OCI-M1 (cell line): ENCODE data around the gene ACTR3.
A peak's percentile ranks its signal among the peaks of the same experiment; 100 is the strongest.

Source experiments
- DNase-seq: peaks from one replicate; lab custom pipeline; 2025; lab: John Stamatoyannopoulos, UW

Gene ACTR3

DNA sequence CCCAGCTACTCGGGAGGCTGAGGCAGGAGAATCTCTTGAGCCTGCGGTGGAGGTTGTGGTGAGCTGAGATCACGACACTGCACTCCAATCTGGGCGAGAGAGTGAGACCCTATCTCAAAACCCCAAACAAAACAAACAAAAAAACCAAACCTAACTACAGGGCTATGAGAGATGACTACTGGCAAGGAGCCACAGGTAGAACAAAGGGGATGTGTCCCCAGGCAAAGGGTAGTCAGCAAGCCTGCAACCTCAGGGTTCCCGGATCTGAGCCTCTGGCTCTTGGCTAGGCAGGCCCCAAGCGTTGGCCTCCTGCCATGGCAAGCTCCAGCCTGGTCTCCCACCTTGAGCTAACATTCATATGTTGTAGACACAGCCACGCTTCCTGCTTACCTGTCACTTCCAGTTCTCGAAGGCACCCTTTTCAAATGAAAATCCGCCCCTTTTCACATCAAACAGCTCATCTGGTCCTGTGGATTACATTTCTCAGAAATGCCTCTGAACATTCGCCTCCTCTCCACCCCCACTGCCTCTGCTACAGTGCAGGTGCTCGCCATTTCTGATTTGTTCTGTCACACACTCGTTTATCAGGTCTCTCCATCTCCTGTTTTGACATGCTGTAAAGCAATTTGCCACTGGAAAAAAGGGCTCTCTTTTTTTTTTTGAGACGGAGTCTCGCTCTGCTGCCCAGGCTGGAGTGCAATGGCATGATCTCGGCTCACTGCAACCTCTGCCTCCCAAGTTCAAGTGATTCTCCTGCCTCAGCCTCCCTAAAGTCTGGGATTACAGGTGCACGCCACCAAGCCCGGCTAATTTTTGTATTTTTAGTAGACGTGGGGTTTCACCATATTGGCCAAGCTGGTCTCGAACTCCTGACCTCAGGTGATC lies 13.1 kb upstream of the ACTR3 start:
- no peak for DNase-seq

DNA sequence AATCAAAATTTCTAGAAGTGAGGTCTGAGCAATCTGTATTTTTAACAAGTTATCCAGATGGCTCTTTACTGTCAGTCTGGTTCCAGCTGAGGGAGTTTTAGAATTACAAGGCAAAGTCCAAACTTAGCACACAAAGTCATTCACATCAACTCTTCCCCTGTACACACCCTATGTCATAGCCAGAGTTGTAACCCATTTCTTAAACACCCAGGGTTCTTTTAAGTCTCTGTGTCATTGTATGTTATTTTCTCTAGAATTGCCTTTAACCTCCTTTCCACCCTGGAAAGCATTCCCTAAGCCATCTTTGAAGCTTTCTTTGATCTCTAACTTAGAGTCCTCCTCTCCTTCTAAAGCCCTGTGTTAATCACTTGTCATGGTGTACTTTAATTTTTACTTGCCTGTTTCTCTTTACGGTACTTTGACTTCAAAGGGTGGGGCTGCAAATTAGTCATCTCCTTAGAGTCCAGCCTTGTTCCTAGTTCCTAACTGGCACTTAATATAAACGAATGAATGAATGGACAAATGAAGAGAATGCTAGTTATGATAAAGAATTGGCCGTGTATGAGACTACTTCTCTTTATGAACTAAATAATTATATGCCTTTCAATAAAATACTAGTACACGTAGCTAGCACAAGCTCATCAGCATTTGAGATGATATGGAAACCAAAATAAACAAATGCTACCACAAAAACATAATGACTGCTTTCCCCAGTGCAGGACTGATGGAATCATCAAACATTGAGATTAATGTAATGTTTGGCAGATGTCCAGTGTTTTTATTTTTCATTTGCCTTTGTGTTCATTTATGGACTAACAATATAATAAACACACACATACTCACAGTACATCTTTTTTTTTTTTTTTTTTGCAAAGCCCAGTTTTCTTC lies 11.9 kb upstream of the ACTR3 start:
- peak; percentile 29 for DNase-seq

DNA sequence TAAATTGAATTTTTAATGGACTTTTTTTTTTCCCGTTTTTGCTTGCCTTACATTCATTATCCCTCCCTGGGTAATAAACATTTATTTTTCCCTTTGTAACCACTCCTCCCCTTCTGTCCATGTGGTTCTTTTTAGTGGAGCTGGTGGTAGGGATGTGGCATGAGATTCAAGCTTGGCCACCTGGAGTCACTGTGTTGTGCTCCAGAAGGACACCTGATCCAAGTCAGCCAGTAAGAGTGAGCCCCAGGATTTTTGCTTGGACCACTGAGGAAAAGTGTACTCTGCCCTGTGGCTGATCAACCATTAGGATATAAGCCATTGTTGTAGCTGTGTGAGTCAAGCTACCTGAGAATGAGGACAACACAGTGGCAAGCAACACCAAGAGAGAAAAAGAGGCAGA lies 11.1 kb upstream of the ACTR3 start:
- no peak for DNase-seq

DNA sequence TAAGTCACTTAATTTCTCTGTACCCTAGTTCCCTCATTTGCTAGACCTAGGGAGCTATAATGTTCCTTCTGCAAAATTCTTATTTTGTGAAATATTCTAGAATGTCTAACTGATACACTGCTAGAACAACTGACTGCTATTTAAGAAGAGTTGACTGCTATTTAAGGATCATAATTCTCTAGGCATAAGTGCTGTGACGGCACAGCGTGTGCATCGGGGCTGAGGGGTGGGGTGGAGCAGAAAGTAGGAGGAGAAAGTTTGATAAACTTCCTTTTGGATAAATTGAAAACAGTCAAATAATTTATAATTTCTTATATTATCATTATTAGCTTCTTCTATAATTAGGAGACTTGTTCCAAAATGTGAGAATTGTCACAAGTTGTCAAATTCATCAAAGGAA lies 10.4 kb upstream of the ACTR3 start:
- no peak for DNase-seq

DNA sequence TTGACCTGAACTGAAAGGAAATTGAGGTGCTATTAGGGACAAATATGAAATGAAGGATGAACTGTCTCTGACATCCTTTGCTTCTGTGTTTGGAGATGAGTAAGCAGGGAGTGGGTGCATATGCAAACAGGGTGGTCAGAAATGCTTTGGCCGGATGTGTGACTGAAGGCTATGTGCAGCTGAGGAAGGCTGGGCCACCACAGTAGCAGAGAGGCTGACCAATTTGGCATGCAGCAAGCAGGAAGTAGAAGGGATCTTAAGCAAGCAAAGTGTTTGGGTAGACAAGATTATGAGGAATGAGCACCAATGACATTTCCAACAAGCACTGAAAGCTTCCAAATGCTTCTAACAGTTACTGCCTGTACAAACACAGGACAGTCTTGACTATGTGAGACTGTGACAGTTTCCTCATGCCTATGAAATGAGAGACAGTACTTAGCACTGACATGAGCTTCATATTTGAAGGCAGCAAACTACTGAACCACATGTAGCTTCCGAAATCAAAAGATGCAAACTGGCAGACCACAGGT lies 3.3 kb upstream of the ACTR3 start:
- peak; percentile 49 for DNase-seq

DNA sequence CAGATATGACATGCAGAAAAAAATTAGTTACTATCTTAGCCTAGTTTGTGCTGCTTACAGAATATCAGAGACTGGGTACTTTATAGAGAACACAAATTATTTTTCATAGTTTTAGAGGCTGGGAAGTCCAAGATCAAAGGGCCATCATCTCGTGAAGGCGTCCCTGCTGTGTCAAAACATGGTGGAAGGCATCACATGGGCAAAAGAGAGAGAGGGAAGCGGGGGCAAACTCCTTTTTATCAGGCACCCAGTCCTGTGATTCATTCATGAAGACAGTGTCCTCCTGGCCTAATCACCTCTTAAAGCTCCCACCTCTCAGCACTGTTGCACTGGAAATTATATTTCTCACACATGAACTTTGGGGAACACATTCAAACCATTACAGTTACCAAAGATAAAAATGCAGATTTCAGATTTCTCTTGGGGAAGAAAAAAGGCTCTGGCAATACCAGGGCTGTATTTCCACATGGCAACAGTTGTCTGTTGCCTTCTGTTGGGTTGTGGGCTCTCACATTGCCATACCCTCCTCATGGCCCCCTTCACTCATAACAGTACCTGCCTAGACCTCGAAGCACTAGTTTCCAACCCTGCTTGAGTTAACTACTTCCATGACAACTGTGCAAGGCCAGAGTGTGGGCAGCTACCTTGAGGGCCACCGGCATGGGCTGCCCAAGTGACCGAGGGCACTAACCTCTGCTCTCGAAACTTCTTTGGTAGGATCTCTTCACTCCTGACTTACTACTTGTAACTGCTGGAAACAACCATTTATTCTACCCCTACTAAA lies 2.7 kb upstream of the ACTR3 start:
- no peak for DNase-seq

DNA sequence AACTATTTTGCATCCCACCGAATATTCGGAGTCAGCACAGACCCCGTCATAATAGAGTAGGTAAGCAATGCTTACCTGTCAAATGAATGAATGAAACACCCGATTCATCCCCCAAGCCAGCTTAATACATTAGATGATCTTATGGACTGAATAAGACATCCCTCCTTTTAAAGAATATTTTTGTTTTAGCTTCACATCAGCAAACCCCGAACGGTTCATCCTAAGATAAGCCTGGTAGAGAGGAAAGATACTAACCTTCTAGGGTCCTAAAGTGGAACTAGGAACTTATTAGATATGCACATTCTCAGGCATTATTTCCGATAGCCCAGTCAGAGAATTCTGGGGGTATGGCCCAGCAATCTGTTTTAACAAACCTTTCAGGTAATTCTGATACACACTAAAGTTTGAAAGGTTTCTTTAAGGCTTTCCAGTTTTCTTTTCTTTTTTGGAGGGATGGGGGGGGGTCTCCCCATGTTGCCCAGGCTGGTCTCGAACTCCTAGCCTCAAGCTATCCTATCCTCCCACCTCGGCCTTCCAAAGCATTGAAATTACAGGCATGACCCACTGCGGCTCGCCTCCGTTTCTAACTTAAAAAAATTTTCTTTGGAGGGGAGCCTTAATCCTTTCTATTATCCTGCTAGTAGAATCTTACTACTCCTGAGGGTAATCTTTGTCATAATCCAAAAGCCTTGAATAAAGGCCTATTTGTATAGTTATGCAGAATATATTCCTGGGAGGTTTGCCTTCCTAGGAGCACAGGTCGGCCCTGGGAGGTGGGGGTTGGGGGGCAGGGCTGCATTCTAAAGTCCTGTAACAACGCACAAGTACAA lies 1.0 kb upstream of the ACTR3 start:
- peak; percentile 35 for DNase-seq

DNA sequence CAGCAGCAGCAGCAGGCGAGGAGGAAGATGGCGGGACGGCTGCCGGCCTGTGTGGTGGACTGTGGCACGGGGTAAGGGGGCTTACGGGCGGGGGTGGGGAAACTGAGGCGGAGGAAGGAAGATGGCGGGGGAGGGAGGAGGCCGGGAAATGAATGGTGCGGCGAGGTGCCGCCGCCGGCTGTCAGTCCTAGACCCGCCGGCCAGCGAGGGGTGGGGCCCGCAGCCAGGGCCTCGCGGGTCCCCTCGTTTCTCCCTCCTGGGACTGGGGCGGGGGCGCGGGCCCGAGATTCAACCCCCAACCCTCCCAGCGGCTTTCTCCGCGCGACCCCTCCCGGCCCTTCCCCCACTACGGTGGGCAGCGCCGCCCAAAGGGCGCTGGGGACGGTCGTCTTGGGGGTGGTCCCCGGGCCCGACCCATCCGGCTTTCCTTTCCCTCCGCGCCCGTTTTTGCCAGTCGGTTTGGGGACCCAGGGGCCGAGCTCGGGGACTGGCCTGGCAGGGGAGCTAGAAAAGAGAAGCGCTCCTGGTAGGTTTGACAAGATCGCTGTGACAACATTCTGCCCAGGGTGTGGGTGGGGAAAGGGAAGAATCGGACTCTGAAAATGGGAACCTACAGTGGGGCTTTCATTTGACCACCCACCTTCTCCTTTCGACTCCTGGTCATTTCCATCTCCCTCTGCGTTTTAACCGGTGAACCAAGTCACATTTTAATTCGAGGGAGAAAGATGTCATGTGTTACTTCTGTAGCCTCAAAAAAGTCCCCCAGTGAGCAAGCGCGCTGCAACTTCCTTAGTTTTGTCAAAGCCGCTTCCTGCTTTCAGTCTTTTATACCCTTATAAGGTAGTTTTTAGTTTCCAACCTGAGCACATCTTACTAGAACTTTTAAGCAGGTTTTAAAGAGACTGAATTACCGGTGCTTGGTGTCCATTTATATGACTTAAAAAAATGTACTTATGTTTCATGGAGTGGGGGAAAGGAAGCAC lies 655 bp downstream of the ACTR3 start:
- peak; percentile 88 for DNase-seq

DNA sequence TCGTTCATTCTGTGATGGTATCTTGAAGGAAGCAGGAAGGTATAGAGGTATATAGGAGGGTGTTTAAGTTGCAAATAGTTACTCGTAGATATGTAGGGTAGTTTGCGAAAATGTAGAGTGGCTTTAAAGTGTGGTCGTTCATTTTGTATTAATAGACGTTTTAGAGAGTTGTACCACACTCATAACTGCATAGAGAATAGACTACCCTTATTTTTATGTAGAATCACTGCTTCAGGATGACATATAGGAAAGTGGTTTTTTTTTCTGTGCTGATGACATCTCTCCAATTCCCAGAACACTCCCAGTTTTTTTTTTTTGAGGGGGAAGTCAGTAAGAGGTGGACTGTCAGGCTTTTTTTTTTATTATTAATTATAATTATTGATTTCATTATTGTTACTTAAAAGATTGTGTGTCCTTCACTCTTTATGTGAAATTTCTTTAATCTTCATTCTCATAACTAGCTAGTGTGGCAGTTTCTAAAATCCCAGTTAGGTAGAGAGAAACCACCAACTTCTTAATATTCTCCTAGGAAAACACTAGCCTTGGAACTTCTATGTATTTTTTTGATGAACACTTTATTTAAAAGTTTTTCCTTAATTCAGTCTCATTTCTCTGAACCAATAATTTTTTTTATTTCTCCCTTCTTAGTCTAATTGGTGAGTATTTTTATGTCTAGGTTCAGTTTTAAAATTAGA lies 1.5 kb downstream of the ACTR3 start:
- peak; percentile 61 for DNase-seq

DNA sequence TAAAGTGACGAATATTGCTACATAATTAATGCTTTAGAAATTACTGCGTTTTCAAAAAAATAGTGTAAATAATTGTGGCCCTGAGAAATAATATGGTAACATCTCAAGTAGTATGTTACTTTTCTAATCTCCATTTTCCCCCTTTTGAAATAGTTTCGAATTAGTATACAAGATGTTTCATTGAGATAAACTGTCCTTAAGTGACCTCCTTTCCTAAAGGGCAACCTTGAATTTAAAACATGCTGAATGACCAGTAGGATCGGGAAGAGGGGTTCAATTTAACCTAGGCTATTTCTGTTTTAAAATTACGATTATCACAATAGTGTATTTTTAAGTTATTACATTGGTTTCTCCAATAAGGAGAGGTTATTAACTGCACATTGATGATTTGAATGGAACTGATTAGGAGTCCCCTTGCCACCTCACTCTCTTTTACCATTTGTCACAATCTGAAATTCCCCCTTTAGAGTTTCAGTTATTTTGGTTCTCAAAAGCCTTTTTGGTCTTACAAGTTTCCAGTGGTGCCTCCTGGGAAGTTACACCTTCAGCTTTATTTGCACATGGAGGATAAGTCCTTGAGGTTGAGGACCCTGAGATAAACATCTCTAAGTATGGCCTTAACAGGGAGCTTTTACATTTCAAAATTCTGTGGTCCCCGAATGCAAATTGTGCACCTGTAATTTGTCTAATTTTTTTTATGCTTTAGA lies 2.3 kb downstream of the ACTR3 start:
- DNase-seq = peak; percentile 56

DNA sequence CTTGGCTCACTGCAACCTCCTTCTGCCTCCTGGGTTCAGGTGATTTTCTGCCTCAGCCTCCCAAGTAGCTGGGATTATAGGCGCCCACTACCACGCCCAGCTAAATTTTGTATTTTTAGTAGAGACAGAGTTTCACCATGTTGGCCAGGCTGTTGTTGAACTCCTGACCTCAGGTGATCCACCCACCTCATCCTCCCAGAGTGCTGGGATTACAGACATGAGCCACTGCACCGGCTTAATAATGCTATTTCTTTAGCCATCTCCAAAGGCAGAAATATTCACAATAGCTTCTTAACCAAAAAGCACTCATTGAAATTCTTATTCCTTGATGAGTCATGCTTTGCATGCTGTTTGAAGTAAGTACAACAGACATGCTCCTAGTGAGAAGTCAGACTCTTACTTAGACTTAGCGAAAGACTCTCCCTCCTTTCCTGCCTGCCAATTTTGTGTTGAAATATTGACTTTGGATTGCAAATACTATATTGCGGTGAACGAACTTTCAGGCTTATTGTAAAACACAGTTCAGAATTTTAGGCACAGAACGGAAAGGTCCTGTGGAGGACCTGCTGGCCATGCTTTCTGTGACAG lies 4.4 kb downstream of the ACTR3 start:
- DNase-seq = peak; percentile 32

DNA sequence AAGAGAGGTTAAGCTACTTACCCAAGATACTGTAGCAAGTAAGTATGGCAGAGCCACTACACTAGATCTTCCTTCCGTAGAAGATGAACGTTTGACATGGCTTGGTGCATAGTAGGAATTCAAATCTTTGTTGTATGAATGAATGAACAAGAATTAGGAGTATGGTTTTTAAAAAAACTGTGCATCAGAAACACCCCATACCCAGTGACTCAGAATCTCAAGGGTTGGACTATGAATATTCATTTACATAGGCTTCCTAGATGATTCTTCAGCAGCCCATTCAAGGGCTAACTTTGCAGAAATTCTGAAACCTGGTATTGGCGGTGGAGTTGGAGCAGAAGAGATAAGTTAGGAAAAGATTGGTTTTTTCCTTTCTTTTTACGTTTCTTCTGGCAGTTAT lies 5.4 kb downstream of the ACTR3 start:
- peak; percentile 9 for DNase-seq

DNA sequence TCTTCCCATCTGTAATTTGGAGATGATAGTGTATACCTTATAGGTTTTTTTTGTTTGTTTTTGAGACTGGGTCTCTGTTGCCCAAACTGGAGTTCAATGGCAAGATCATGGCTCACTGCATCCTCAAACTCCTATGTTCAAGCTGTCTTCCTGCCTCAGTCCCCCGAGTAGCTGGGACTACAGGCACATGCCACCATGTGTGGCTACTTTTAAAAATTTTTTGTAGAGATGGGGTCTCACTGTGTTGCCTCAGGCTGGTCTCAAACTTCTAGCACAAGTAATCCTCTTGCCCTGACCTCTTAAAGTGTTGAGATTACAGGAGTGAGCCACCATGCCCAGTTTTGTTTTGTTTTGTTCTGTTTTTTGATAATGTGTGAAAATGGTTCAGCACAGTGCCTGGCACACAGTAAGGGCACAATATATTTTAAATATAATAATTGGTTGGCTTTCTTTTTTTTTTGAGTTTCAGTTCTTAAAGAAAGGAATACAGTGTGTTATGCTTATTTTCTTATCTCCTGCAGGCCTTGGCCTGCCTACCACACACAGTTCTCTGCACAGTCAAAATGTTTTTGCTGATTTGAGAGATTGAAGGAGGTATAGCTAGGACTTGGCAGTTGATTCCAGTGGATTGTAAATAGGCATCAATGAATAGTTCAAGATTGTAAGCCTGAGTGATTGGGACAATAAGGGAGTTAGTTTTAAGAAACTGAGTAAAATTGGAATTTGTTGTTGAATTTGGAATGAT lies 6.1 kb downstream of the ACTR3 start:
- peak; percentile 60 for DNase-seq

DNA sequence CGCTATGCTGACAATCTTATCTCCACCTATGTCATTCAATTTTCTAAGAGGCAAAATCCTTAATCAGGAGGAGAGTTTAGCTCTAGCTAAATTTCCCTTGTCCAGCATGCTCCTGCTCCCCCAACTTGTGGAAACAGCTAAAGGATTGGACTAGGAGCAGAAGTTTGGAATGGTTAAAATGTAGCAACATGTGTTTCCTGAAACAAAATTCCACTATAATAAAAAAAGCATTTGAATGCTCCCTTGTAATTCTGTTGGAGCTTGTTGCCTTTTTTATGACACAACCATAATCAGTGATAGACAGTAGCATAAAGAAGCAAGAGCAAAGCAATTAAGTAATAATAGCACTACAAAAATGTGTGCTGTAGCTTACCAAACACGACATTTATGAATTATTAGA lies 6.9 kb downstream of the ACTR3 start:
- DNase-seq = no peak

DNA sequence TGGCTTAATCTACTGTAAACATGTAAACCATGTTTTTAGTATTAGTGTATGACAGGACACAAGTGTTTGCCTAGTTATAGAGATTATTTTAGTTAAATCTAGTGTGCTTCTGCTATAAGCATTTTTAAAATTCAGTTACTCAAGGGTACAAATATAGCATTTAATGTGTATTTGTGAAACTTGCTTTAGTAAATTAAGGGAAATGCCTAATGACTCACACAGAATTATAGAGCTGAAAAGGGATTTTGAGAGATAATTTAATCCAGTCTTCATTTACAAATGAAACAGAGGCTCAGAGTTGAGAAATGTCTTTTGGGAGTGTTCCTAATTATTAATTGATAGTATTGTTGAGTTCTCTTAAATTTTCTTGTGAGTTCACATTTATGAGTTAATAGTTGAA lies 8.2 kb downstream of the ACTR3 start:
- no peak for DNase-seq

DNA sequence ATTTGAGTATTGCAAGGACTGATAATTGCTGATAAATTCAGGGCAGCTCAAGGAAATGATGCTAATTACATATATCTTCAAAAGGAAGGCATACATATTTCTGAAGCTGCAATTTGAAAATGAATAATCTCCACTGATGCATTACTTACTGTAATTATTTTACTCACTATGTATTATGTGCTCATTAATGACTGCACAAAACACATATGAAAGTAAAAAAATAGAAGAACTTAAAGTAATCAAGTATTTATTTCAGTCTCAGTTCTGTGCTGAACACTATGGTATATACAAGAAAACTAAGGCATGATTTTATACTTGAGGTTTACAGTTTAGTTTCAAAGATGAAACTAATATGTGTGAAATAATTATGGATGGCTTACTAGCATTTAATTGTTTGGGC lies 9.3 kb downstream of the ACTR3 start:
- DNase-seq = no peak

DNA sequence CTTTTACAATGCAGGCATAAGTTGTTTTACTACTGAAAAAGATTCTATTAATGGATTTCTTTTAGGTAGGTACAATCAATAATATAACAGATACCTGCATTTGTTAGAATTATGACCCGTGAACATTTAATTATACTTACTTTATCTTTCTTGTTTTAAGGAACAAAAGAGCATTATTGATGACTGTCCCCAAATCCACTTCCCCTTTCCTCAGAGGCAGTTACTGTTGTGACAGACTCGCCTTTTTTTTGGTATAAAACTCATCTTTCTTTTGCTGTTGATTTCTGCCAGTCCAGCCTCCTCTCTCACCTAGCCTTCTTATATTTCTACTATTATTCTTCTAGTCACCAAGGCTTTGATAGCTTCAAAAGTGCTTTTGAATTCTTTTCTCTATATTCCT lies 12.1 kb downstream of the ACTR3 start:
- DNase-seq = peak; percentile 82

DNA sequence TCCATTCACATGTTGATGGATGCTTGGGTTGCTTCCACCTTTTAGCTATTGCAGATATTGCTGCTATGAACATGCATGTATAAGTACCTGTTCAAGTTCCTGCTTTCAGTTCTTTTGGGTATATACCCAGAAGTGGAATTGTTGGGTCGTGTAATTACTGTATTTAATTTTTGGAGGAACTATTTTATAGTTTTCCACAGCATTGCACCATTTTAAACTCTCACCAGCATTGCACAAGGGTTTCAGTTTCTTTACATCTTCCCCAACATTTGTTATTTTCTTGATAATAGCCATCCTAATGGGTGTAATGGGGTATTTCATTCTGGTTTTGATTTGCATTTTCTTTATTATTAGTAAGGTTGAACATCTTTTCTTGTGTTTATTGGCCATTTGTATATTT lies 16.0 kb downstream of the ACTR3 start:
- DNase-seq = no peak
